Thyroid gland (tissue), 4 donors: Measurements from ENCODE around the gene NMT1.

Experiments
- POLR2A ChIP-seq, 2 donors: fragments of 450-650 bp; IDR thresholded peaks; one replicate each; pipeline ENCODE4 v1.6.1; 2017; ENCODE audit warnings: antibody characterized with exemption in 2 of 2, mild to moderate bottlenecking in 2 of 2, moderate library complexity in 1 of 2
- TF ChIP-seq, protein P1 (sequence below), 6 experiments: fragments of 200-600 bp in 3 of 6; fragments of 450-650 bp in 3 of 6; sonication (generic) in 3 of 6; IDR thresholded peaks; one replicate each; pipeline ENCODE4 v1.5.1; 2016 to 2019; ENCODE audit warnings: antibody characterized with exemption in 6 of 6, mild to moderate bottlenecking in 2 of 6, inconsistent platforms in 1 of 6, moderate library complexity in 1 of 6

DNA sequence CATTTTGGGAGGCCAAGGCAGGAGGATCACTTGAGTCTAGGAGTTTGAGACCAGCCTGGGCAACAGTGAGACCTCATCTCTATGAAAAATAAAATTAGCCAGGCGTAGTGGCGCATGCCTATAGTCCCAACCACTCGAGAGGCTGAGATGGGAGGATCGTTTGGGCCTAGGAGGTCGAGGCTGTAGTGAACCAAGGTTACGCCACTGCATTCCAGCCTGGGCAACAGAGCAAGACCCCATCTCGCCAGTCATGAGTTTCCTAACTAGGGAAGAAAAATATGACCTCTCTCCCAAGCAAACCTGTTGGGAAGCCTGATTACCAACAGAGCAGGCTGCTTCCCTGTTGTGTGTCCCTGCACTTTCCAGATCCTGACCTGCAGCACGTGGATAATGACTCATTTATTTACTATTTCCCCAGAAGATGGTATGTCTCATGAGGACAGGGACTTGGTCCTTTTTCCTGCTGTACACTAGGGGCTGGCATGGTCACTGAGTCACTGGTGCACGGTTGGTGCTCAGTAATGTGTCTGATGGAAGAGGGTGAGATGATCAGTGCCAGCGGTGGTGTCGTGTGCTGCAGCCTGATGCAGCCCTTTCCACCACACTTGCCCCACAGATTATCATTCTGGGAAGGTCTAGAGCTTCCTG lies 30.8 kb downstream of the NMT1 start:
- TF ChIP-seq, protein P1, sequence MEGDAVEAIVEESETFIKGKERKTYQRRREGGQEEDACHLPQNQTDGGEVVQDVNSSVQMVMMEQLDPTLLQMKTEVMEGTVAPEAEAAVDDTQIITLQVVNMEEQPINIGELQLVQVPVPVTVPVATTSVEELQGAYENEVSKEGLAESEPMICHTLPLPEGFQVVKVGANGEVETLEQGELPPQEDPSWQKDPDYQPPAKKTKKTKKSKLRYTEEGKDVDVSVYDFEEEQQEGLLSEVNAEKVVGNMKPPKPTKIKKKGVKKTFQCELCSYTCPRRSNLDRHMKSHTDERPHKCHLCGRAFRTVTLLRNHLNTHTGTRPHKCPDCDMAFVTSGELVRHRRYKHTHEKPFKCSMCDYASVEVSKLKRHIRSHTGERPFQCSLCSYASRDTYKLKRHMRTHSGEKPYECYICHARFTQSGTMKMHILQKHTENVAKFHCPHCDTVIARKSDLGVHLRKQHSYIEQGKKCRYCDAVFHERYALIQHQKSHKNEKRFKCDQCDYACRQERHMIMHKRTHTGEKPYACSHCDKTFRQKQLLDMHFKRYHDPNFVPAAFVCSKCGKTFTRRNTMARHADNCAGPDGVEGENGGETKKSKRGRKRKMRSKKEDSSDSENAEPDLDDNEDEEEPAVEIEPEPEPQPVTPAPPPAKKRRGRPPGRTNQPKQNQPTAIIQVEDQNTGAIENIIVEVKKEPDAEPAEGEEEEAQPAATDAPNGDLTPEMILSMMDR (IDR thresholded peaks at IDR 0.05): no peak
- TF ChIP-seq POLR2A (IDR thresholded peaks at IDR 0.05): no peak
